Adrenal gland (tissue), 12 donors: Measurements from ENCODE around the gene MACROH2A2. TPM values are rescaled to one million over a fixed set of nuclear protein-coding genes. Genes with fewer than 3 reads are reported as not detected.
A peak's percentile ranks its signal among the peaks of the same experiment; 100 is the strongest.

ENCODE experiments used
- DNase-seq, 7 donors: peaks; one replicate each; pipeline ENCODE4 v3.0.0-alpha.2; 2019 to 2020
- H3K27ac ChIP-seq, 5 donors: fragments of 200-600 bp; sonication (generic) in 4 of 5; 1 replicate in 3 of 5; 2 replicates in 2 of 5; pipeline versions ENCODE4 v1.5.1 to v1.8.0; 2016 to 2020; ENCODE audit warnings: mild to moderate bottlenecking in 1 of 5
- H3K27me3 ChIP-seq: fragments of 200-600 bp; 2 replicates; pipeline ENCODE4 v1.8.0; 2021
- H3K36me3 ChIP-seq, 2 donors: fragments of 200-600 bp; replicated peaks in 1 of 2; 1 replicate in 1 of 2; 2 replicates in 1 of 2; pipeline versions ENCODE4 v1.5.1 to v1.8.0; 2018 to 2022
- H3K4me1 ChIP-seq, 2 donors: fragments of 200-600 bp; replicated peaks in 1 of 2; 1 replicate in 1 of 2; 2 replicates in 1 of 2; pipeline versions ENCODE4 v1.5.1 to v1.8.0; 2018 to 2021
- H3K4me3 ChIP-seq, 4 donors: fragments of 200-600 bp; sonication (generic) in 3 of 4; one replicate each; pipeline ENCODE4 v1.5.1; 2016 to 2018
- H3K9me3 ChIP-seq, 3 donors: fragments of 200-600 bp; sonication (generic) in 1 of 3; replicated peaks in 1 of 3; 1 replicate in 2 of 3; 2 replicates in 1 of 3; pipeline versions ENCODE4 v1.5.1 to v1.8.0; 2016 to 2021
- CTCF ChIP-seq, 6 experiments: fragments of 450-650 bp in 4 of 6; fragments of 200-600 bp in 2 of 6; sonication (generic) in 1 of 6; IDR thresholded peaks; 1 replicate in 5 of 6; 2 replicates in 1 of 6; pipeline versions ENCODE4 v1.5.1 to v1.8.0; 2016 to 2021; ENCODE audit warnings: antibody characterized with exemption in 6 of 6, mild to moderate bottlenecking in 2 of 6, moderate library complexity in 1 of 6
- POLR2A ChIP-seq, 2 donors: fragments of 450-650 bp; IDR thresholded peaks; one replicate each; pipeline ENCODE4 v1.6.1; 2017; ENCODE audit warnings: antibody characterized with exemption in 2 of 2, mild to moderate bottlenecking in 2 of 2, moderate library complexity in 1 of 2
- WGBS, 4 donors: extraction: QIAGEN DNeasy Blood & Tissue Kit in 2 of 4; methylation state at CpG; one replicate each; pipeline versions ENCODE4 v1.1.5 to v1.1.7; 2013 to 2017; 5-methylcytosine and 5-hydroxymethylcytosine counted together
- intact Hi-C, 2 donors: fragments of 100-400 bp; cut with DNase I; formaldehyde crosslinking; loops; one replicate each; pipeline versions ENCODE4 v1.14.1 to v1.15.0; 2022 to 2023
- polyA plus RNA-seq, 3 donors: library from polyadenylated mRNA; stranded (reverse); fragments of 200-250 nt in 2 of 3; fragments of 350-450 nt in 1 of 3; fragmentation: Illumina TruSeq in 1 of 3; extraction: RNeasy Lipid Tissue Mini Kit (QIAGEN cat#74804) in 1 of 3; gene quantifications; one replicate each; pipeline ENCODE4 v1.2.3, GENCODE V29; 2013 to 2014
- total RNA-seq, 9 donors: library from RNA; depleted of rRNA in 4 of 9; stranded (reverse); fragments of >200 nt in 4 of 9; fragments of 120-200 nt in 1 of 9; fragmentation: NEBNext Ultra II Directional in 1 of 9; extraction: Animal tissue kit (Norgen Biotek cat#: 25700) in 1 of 9; gene quantifications; one replicate each; pipeline versions ENCODE4 v1.1.0 to v1.2.4, GENCODE V29; 2013 to 2023
- donor health status: healthy with polysubstance abuse.
- donor health status: Bipolar disorder and iron deficiency.
- donor health status: DM: yes; HTN: yes; CAD: no.
- donor health status: DM: no; HTN: no; CAD: no.
- donor health status: DM: no; HTN: no; CAD: no.
- donor health status: DM: yes; HTN: yes; CAD: no.

Gene MACROH2A2
- total and polyA plus RNA-seq, 12 donors = 1.8 to 28.1 (median 3.3) TPM

DNA sequence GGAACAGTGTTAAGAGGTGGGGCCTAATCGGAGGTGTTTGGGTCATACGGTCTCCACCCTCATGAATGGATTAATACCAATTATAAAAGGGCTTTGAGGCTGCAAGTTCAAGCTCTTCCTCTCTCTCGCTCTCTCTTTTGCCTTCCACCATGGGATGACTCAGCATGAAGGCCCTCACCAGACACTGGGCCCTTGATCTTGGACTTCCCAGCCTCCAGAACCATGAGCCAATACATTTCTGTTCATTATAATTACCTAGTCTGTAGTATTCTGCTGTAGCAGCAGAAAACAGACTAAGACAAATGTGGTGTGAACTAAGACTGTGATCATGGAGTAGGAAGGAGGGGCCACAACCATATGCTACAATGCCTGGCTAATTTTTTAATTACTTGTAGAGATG, 72.3 kb downstream of the MACROH2A2 start:
- Histone ChIP-seq H3K36me3 (peaks cover 0 to 4% of the 10 kb centered on the region in 2 donors), H3K4me3 (no peak overlapping the region), H3K4me1 (no peaks in the 10 kb centered on the region), H3K9me3 (no peaks in the 10 kb centered on the region), H3K27ac (no peak overlapping the region), H3K27me3 (no peaks in the 10 kb centered on the region)
- TF ChIP-seq POLR2A (IDR thresholded peaks at IDR 0.05) = no peak
- TF ChIP-seq CTCF (IDR thresholded peaks at IDR 0.05) = no peak
- intact Hi-C loops = no loop called here
- no peak for DNase-seq
- whole genome bisulfite sequencing, 4 donors = 93 to 98% (median 95%) methylated on average over 3 of the region's 3 CpGs

DNA sequence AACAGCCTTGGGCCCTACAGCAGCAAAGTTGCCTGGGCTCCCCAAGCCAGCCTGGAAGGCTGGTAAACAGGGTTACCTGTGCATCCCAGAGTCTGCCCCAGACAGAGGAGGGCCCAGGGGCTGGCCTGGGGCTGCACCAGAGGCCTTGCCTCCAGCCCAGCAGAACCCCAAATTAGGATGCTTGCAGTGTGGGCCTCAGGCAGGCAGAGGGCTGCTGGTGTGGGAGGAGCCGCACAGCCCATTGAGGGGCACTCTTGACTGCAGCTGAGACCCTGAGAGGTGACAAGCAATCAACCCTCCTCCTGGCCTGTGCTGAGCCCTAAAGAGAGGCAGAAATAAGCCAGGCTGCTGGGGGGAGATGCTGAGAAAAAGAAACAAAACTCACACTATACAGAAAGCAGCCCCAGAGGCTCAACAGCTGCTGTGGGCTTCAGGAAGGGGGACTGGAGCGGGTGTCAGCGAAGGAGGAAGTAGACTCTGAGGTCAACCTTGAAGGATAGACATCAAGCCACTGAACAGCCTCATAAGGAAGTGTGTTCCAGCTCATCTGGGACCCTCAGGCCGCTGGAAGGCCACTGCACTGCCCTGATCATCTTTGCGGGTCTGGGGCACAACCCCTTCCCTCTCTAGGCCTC, 73.4 kb downstream of the MACROH2A2 start:
- WGBS, 4 donors = 74 to 83% (median 81%) methylated on average over 5 of the region's 5 CpGs
- Histone ChIP-seq H3K4me3 (no peak overlapping the region), H3K4me1 (peaks cover 0 to under 1% of the 10 kb centered on the region in 2 donors), H3K27ac (no peak overlapping the region), H3K27me3 (no peaks in the 10 kb centered on the region), H3K36me3 (no peaks in the 10 kb centered on the region), H3K9me3 (no peaks in the 10 kb centered on the region)
- TF ChIP-seq CTCF (IDR thresholded peaks at IDR 0.05) = no peak
- no peak for TF ChIP-seq POLR2A (IDR thresholded peaks at IDR 0.05)
- intact Hi-C loops = no loop called here
- DNase-seq = no peak

- 91 to 95% (median 93%) methylated on average over 9 to 15 of the region's 15 CpGs for WGBS, 4 donors
- intact Hi-C loops = no loop called here
- no peaks in the 10 kb centered on the region for H3K27me3 ChIP-seq
- no peak for DNase-seq
- no peaks in the 10 kb centered on the region for H3K36me3 ChIP-seq
- TF ChIP-seq CTCF (IDR thresholded peaks at IDR 0.05) (no peak), POLR2A (IDR thresholded peaks at IDR 0.05) (no peak)
- H3K9me3 ChIP-seq = no peaks in the 10 kb centered on the region
- peaks cover 0 to 9% of the 10 kb centered on the region in 2 donors for H3K4me1 ChIP-seq
- no peak overlapping the region for H3K4me3 ChIP-seq
- H3K27ac ChIP-seq = no peak overlapping the region
These were observed 74.2 kb downstream of the MACROH2A2 start for GRCh38 chr10:70126700-70127395.

DNA sequence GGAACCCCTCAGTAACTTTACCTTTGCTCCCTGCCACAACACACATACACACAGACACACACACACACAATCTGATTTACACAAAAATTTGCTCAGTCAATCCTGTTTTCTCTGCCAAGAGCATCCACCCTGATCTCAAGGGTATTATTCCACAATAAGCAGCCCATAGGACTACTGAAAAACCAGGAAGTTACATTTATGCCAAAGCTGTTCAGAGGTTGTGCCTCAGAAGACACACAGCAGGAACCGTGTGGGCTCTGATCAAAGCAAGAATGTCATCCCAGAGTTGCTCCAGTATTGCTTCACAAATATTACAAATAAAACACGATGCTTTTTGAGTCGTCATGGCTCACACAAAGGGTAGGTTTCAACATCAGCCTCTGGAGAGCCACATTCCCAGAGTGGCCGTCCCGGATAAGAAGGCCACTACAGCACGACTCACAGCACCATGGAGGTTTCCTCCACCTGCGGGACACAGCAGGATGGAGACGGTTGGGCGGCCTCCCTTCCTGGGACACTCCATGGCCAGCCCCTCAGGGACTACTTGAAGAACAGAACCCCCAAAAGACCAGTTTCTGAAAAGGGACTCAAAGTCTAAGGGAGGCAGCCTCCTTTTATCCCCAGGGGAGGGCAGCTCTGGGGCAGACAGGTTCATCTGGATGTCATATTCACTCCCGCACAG, 78.4 kb downstream of the MACROH2A2 start:
- Histone ChIP-seq H3K9me3 (no peaks in the 10 kb centered on the region), H3K4me1 (peaks cover 0 to 18% of the 10 kb centered on the region in 2 donors), H3K27ac (peak overlapping the region in 4 of 5 donors; percentile 5 to 87 (median 52)), H3K27me3 (no peaks in the 10 kb centered on the region), H3K36me3 (no peaks in the 10 kb centered on the region), H3K4me3 (peak overlapping the region in 1 of 4 donors; percentile 69)
- WGBS, 4 donors = 63 to 84% (median 76%) methylated on average over 7 to 10 of the region's 10 CpGs
- TF ChIP-seq CTCF (IDR thresholded peaks at IDR 0.05) (no peak), POLR2A (IDR thresholded peaks at IDR 0.05) (no peak)
- DNase-seq = peak in 5 of 7 donors; percentile 20 to 66 (median 36)
- intact Hi-C loops = no loop called here
